Esophagus squamous epithelium (tissue), 4 donors: ENCODE results near the gene GSX1.

Experiments
- CTCF ChIP-seq, 6 experiments: fragments of 450-650 bp in 4 of 6; fragments of 200-600 bp in 2 of 6; sonication (generic) in 2 of 6; IDR thresholded peaks; one replicate each; pipeline ENCODE4 v1.5.1; 2016 to 2019; ENCODE audit warnings: antibody characterized with exemption in 6 of 6, mild to moderate bottlenecking in 4 of 6, moderate library complexity in 4 of 6
- POLR2A ChIP-seq, 4 donors: fragments of 450-650 bp; IDR thresholded peaks; one replicate each; pipeline ENCODE4 v1.6.1; 2017; ENCODE audit warnings: antibody characterized with exemption in 4 of 4, mild to moderate bottlenecking in 4 of 4, moderate library complexity in 3 of 4

GRCh38 chr13:27770809-27771208, 21.5 kb upstream of the GSX1 start:
- TF ChIP-seq CTCF (IDR thresholded peaks at IDR 0.05) (peak in 3 of 6 experiments; percentile 11 to 45 (median 35)), POLR2A (IDR thresholded peaks at IDR 0.05) (no peak)
